GM12801 (cell line): Measurements from ENCODE around the gene KLHL2.

Source experiments
- TF ChIP-seq, protein P1 (sequence below): IDR thresholded peaks from one replicate; pipeline ENCODE4 v1.5.1; 2011; ENCODE audit warnings: control low read depth; ENCODE audit not compliant: insufficient read length; ENCODE audit errors: extremely low read depth

KLHL2 gene

DNA sequence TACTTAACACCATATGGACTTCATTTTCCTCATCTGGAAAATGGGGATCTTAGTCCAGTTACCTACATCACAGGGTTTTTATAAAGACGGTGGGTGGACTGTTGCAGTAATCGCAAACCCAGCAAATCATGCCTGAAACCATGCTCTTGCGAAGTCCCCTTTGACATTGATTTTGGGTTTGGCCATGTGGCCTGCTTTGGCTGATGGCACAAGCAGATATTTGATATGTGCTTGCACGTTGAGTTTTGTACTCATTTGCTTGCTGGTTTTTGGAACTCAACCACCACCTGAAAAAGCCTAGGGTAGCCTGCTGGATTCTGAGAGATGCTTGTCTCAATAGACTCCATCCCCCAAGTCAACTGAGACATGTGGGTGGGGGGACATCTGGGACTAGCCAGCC lies 14.4 kb upstream of the KLHL2 start:
- TF ChIP-seq, protein P1, sequence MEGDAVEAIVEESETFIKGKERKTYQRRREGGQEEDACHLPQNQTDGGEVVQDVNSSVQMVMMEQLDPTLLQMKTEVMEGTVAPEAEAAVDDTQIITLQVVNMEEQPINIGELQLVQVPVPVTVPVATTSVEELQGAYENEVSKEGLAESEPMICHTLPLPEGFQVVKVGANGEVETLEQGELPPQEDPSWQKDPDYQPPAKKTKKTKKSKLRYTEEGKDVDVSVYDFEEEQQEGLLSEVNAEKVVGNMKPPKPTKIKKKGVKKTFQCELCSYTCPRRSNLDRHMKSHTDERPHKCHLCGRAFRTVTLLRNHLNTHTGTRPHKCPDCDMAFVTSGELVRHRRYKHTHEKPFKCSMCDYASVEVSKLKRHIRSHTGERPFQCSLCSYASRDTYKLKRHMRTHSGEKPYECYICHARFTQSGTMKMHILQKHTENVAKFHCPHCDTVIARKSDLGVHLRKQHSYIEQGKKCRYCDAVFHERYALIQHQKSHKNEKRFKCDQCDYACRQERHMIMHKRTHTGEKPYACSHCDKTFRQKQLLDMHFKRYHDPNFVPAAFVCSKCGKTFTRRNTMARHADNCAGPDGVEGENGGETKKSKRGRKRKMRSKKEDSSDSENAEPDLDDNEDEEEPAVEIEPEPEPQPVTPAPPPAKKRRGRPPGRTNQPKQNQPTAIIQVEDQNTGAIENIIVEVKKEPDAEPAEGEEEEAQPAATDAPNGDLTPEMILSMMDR, result no peak

DNA sequence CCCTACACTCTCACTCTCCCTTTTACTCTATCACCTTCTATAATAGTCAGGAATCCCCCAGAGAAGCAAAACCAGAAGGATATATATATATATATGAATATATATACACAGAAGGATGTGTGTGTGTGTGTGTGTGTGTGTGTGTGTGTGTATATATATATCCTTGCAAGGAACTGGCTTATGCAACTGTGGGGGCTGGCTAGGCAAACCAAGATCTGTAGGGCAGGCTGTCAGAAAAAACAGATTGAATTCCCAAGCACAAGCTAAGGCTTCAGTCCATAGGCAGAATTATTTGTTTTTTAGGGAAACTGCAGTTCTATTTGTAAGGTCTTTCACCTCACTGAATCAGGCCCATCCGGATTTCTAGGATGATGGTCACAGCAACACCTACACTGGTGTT lies 13.0 kb upstream of the KLHL2 start:
- TF ChIP-seq, protein P1, result no peak

DNA sequence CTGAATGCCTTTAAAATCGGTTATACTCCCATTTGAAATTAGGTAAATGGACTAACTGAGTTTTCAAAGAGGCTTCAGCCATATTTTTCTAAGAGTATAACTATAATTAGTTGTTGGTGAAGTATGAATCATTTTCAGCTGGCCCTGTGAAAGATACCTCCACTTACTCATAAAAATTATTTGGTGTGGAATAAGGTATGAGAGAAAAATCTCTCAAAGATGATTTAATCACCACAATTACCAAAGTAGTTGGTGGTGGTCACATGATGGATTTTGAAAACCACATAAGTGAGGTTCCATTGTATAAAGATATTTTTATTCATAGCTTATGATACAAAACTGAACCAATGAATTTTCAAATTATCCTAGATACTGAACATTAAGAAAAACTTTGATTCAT lies 9.0 kb upstream of the KLHL2 start:
- TF ChIP-seq, protein P1, result no peak

DNA sequence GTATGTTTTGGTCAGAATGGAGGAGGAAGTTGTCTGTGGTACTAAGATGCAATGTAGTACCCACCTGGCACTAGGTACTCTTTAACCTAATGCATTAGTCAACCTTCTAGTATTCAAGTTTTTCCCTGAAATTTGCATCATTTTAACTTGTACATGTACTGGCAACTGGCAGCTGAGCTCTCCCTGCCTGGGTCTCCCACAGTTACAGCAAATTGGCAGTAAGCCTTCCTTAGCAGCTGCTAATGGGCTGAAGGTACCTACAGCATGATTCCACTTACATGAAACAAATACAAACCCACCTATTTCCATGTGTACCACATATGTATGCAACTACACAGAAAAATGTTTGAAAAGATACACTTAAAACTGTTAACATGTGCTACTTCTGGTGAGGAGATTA lies 8.1 kb upstream of the KLHL2 start:
- TF ChIP-seq, protein P1, result no peak

DNA sequence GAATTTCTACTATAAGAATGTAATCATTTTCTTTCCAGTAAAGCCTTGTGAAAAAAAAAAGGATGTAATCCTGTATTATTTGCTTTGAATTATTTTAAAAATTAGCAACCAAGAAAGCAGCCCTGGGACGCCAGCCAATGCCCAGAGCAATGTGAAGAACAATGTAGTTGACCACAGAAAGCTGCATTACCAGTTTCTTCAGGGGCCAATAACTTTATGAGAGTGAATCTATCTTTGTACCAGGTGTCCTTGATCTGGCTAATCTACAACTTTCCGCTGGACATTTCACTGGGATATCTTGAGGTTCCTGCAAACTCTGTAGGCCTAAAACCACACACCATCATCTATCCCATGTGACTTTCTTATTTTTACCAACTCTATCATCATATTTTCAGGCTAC lies 7.6 kb upstream of the KLHL2 start:
- TF ChIP-seq, protein P1, result no peak

DNA sequence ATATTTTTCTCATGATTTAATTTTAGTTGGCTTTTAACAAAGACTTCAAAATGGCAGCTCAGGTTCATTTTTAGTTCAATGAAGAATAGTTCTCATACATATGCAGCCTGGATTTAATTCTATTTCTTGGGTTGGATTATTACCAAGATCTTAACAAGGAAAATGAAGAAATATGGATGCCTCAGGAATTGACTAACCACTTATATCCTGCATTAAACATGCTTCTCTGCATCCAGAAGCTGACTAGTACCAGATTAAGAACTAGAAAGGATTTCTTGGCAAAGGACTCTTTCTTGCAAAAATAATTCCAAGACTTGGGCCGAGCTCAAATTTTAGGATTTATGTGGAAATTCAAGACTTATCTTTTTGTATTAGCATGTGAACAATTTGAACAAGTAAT lies 5.6 kb upstream of the KLHL2 start:
- TF ChIP-seq, protein P1, result no peak

DNA sequence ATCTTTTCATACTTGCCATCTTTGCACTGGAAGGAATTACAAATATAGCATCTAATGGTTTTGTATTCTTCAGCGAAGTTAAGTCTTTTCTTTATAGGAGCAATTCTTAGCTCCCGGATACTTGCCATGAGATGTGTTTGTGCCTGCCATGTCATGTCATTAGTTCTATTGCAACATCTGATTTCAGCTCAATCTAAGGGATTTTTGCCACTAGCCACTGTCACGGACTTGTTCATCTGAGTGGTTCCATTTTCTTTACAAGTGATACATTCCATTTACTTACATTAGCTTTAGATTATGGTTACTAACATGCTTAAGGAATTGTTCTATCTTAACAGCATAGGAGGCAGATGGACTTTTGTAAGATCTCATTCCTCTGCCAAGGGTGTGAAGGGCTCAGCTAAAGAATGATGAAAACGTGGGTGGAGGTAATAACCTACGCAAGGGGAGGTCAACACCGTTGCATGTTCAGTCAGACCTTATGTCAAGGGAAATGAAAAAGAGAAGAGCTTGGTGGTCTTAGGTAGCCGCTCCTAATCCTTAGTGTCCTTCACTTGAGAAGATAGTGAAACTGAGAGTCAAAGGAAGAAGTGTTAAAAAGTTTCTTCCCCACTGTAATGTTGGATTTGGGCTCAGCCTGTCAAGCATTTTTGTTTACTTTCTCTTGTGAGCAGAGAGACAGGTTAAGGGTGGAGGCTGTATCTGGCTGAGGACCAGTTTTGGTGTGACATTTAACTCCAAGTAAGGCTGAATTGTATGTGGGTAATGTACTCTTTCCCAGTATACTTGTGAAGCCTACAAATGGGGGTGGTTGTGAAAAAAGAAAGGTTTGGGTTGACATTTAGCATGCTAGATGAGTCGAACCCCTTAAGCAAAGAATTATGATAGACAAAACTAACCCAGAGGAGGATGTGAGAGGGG lies 3.6 kb upstream of the KLHL2 start:
- TF ChIP-seq, protein P1, result no peak
